H9 (cell line): Measurements from ENCODE around the gene FAM149A. TPM values are rescaled to one million over a fixed set of nuclear protein-coding genes. Genes with fewer than 3 reads are reported as not detected.

Source experiments
- DNase-seq: peaks from one replicate; pipeline ENCODE4 v3.0.0-alpha.2; 2017
- H2AFZ ChIP-seq: one replicate; pipeline ENCODE4 v1.6.1; 2013; ENCODE audit warnings: mild to moderate bottlenecking, low read length, control low read depth, moderate library complexity
- H2AK5ac ChIP-seq: 2 replicates; pipeline ENCODE4 v1.6.1; 2013; ENCODE audit warnings: low read length, control low read depth, mixed read lengths; ENCODE audit not compliant: insufficient read length
- H2BK120ac ChIP-seq: one replicate; pipeline ENCODE4 v1.6.1; 2013; ENCODE audit warnings: low read depth, mild to moderate bottlenecking, low read length, control low read depth, inconsistent platforms; ENCODE audit not compliant: poor library complexity, severe bottlenecking
- H2BK12ac ChIP-seq: 2 replicates; pipeline ENCODE4 v1.6.1; 2013; ENCODE audit warnings: low read length, control low read depth, mixed read lengths, low read depth; ENCODE audit not compliant: insufficient read length
- H2BK15ac ChIP-seq: 2 replicates; pipeline ENCODE4 v1.6.1; 2013; ENCODE audit warnings: low read depth, low read length, control low read depth
- H2BK20ac ChIP-seq: one replicate; pipeline ENCODE4 v1.6.1; 2013; ENCODE audit warnings: low read depth, mild to moderate bottlenecking, low read length, control low read depth, inconsistent platforms; ENCODE audit not compliant: poor library complexity, severe bottlenecking
- H2BK5ac ChIP-seq: 2 replicates; pipeline ENCODE4 v1.6.1; 2013; ENCODE audit warnings: low read length, control low read depth, mixed read lengths; ENCODE audit not compliant: insufficient read length
- H3K14ac ChIP-seq: 2 replicates; pipeline ENCODE4 v1.6.1; 2013; ENCODE audit warnings: low read length, control low read depth; ENCODE audit not compliant: insufficient read depth
- H3K18ac ChIP-seq: 2 replicates; pipeline ENCODE4 v1.6.1; 2013; ENCODE audit warnings: low read depth, mild to moderate bottlenecking, mixed read lengths, low read length, control low read depth; ENCODE audit not compliant: insufficient read length
- H3K23ac ChIP-seq: 2 replicates; pipeline ENCODE4 v1.6.1; 2013; ENCODE audit warnings: low read length, control low read depth, mixed read lengths, low read depth; ENCODE audit not compliant: insufficient read length
- H3K23me2 ChIP-seq: 2 replicates; pipeline ENCODE4 v1.6.1; 2013; ENCODE audit warnings: low read depth, mild to moderate bottlenecking, mixed read lengths, low read length, control low read depth; ENCODE audit not compliant: insufficient read length, poor library complexity, severe bottlenecking
- H3K27ac ChIP-seq: 2 replicates; pipeline ENCODE4 v1.5.1; 2013; ENCODE audit warnings: low read length, control low read depth, mixed read lengths, low read depth; ENCODE audit not compliant: insufficient read length
- H3K27me3 ChIP-seq: 2 replicates; pipeline ENCODE4 v1.6.1; 2013; ENCODE audit warnings: low read length, control low read depth, inconsistent platforms; ENCODE audit not compliant: insufficient read depth
- H3K4ac ChIP-seq: 2 replicates; pipeline ENCODE4 v1.6.1; 2013; ENCODE audit warnings: low read depth, mild to moderate bottlenecking, control low read depth, inconsistent platforms, low read length, moderate library complexity
- H3K4me1 ChIP-seq: 2 replicates; pipeline ENCODE4 v1.6.1; 2013; ENCODE audit warnings: low read length, control low read depth, inconsistent platforms; ENCODE audit not compliant: insufficient read depth
- H3K4me2 ChIP-seq: 2 replicates; pipeline ENCODE4 v1.6.1; 2013; ENCODE audit warnings: low read length, control low read depth, mixed read lengths; ENCODE audit not compliant: insufficient read length, insufficient read depth
- H3K56ac ChIP-seq: 2 replicates; pipeline ENCODE4 v1.6.1; 2013; ENCODE audit warnings: low read depth, mild to moderate bottlenecking, mixed read lengths, low read length, control low read depth; ENCODE audit not compliant: insufficient read length
- H3K79me1 ChIP-seq: 2 replicates; pipeline ENCODE4 v1.6.1; 2013; ENCODE audit warnings: low read depth, mild to moderate bottlenecking, moderate library complexity, low read length, control low read depth, inconsistent platforms; ENCODE audit not compliant: insufficient read depth, poor library complexity, severe bottlenecking
- H3K79me2 ChIP-seq: 2 replicates; pipeline ENCODE4 v1.6.1; 2013; ENCODE audit warnings: low read length, control low read depth, inconsistent platforms; ENCODE audit not compliant: insufficient read depth
- H3K9ac ChIP-seq: 2 replicates; pipeline ENCODE4 v1.6.1; 2013; ENCODE audit warnings: low read length, control low read depth, mixed read lengths; ENCODE audit not compliant: insufficient read length; ENCODE audit errors: extremely low read depth
- H3K9me3 ChIP-seq: one replicate; pipeline ENCODE4 v1.6.1; 2013; ENCODE audit warnings: low read depth, low read length, inconsistent platforms; ENCODE audit not compliant: control insufficient read depth
- H3T11ph ChIP-seq: one replicate; pipeline ENCODE4 v1.6.1; 2013; ENCODE audit warnings: mild to moderate bottlenecking, low read length, control low read depth, inconsistent platforms
- H4K20me1 ChIP-seq: one replicate; pipeline ENCODE4 v1.6.1; 2013; ENCODE audit not compliant: control insufficient read depth, insufficient read length, insufficient read depth
- H4K5ac ChIP-seq: 2 replicates; pipeline ENCODE4 v1.6.1; 2013; ENCODE audit warnings: low read depth, mild to moderate bottlenecking, mixed read lengths, low read length, control low read depth; ENCODE audit not compliant: insufficient read length
- H4K8ac ChIP-seq: replicated peaks from 2 replicates; pipeline ENCODE4 v1.6.1; 2013; ENCODE audit warnings: low read length, control low read depth, mixed read lengths, low read depth; ENCODE audit not compliant: insufficient read length
- H4K91ac ChIP-seq: 2 replicates; pipeline ENCODE4 v1.6.1; 2013; ENCODE audit warnings: low read depth, mild to moderate bottlenecking, moderate library complexity, mixed read lengths, low read length, control low read depth; ENCODE audit not compliant: insufficient read length
- H3K27ac Mint-ChIP-seq, 3 experiments: 2 replicates in 2 of 3; 3 replicates in 1 of 3; pipeline ENCODE4 v1.8.0; 2020 to 2021; ENCODE audit warnings: mixed read lengths in 3 of 3, mild to moderate bottlenecking in 1 of 3, moderate library complexity in 1 of 3
- H3K27me3 Mint-ChIP-seq: 2 replicates; pipeline ENCODE4 v1.8.0; 2021; ENCODE audit warnings: low read depth, mild to moderate bottlenecking, moderate library complexity, mixed read lengths
- H3K36me3 Mint-ChIP-seq, 3 experiments: 2 replicates in 2 of 3; 3 replicates in 1 of 3; pipeline ENCODE4 v1.8.0; 2020 to 2021; ENCODE audit warnings: low read depth in 3 of 3, mixed read lengths in 3 of 3; ENCODE audit not compliant: insufficient read depth in 1 of 3
- H3K4me1 Mint-ChIP-seq, 2 experiments: 2 replicates each; pipeline ENCODE4 v1.8.0; 2020; ENCODE audit warnings: mixed read lengths in 2 of 2
- H3K4me3 Mint-ChIP-seq, 2 experiments: 2 replicates in 1 of 2; 3 replicates in 1 of 2; pipeline ENCODE4 v1.8.0; 2020 to 2021; ENCODE audit warnings: mild to moderate bottlenecking in 2 of 2, mixed read lengths in 2 of 2, moderate library complexity in 1 of 2
- H3K9me3 Mint-ChIP-seq, 2 experiments: 2 replicates in 1 of 2; 3 replicates in 1 of 2; pipeline ENCODE4 v1.8.0; 2020; ENCODE audit warnings: mild to moderate bottlenecking in 2 of 2, mixed read lengths in 2 of 2, moderate library complexity in 1 of 2
- CTCF ChIP-seq: fragments of 200-600 bp; sonication (generic); conservative IDR thresholded peaks from 3 replicates; pipeline ENCODE4 v1.8.0; 2021; ENCODE audit warnings: antibody characterized with exemption, mild to moderate bottlenecking
- WGBS: extraction: QIAGEN DNeasy Blood & Tissue Kit; methylation state at CpG from one replicate; pipeline ENCODE4 v1.1.7; 2013; ENCODE audit warnings: missing lambda C conversion rate, low lambda C conversion rate, mixed read lengths; ENCODE audit not compliant: insufficient read length; ENCODE audit errors: extremely low coverage; 5-methylcytosine and 5-hydroxymethylcytosine counted together
- total RNA-seq: library from RNA; stranded (reverse); gene quantifications from 2 replicates; pipeline ENCODE4 v1.2.1, GENCODE V29; 2021

The FAM149A gene
- total RNA-seq, 1 experiment from 2014 or later: 5.9 TPM

DNA sequence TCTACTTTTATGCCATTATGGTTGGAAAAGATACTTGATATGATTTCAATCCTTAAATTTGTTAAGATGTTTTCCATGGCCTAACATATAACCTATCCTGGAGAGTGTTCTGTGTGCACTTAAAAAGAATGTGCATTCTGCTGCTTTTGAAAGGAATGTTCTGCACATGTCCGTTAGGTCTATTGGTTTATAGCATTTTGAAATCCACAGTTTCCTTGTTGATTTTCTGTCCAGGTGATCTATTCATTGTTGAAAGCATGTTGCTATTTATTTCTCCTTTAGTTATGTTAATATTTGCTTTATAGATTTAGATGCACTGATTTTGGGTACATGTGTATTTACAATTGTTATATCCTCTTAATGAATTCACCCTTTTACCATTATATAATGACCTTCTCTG, 117.1 kb downstream of the FAM149A start:
- no peak overlapping the region for H3K4ac ChIP-seq
- H3K27ac Mint-ChIP-seq: no peak overlapping the region
- no peak overlapping the region for H4K91ac ChIP-seq
- H3K79me1 ChIP-seq: no peaks in the 10 kb centered on the region
- H2BK5ac ChIP-seq: no peak overlapping the region
- no peak overlapping the region for H3K27ac ChIP-seq
- no peak overlapping the region for H3K4me2 ChIP-seq
- no peaks in the 10 kb centered on the region for H3K79me2 ChIP-seq
- no peak overlapping the region for H3K23ac ChIP-seq
- peaks cover 34 to 36% of the 10 kb centered on the region in 2 experiments for H3K9me3 Mint-ChIP-seq
- no peak overlapping the region for H4K5ac ChIP-seq
- no peak for TF ChIP-seq CTCF
- no peaks in the 10 kb centered on the region; the same call in 1 of the 2 replicates for H3K4me1 ChIP-seq
- no peak overlapping the region for H3T11ph ChIP-seq
- H3K4me1 Mint-ChIP-seq: peaks cover 21 to 29% of the 10 kb centered on the region in 2 experiments
- H4K20me1 ChIP-seq: no peaks in the 10 kb centered on the region
- H3K56ac ChIP-seq: no peak overlapping the region
- no peak overlapping the region for H2BK120ac ChIP-seq
- H2BK12ac ChIP-seq: no peak overlapping the region
- H3K27me3 Mint-ChIP-seq: peaks cover 8% of the 10 kb centered on the region
- H2BK15ac ChIP-seq: no peak overlapping the region
- H3K27me3 ChIP-seq: no peaks in the 10 kb centered on the region
- no peak overlapping the region for H2BK20ac ChIP-seq
- no peak overlapping the region for H2AK5ac ChIP-seq
- no peak overlapping the region for H4K8ac ChIP-seq
- H3K18ac ChIP-seq: no peak overlapping the region
- no peak overlapping the region for H3K14ac ChIP-seq
- WGBS: no CpG with 5 or more reads among the region's 1 CpG
- H3K36me3 Mint-ChIP-seq: peaks cover 26 to 39% (median 26%) of the 10 kb centered on the region in 3 experiments
- no peaks in the 10 kb centered on the region for H3K23me2 ChIP-seq
- DNase-seq: no peak
- H3K9ac ChIP-seq: no peak overlapping the region
- H3K9me3 ChIP-seq: peaks cover 25% of the 10 kb centered on the region
- H3K4me3 Mint-ChIP-seq: no peak overlapping the region
- no peak overlapping the region for H2AFZ ChIP-seq

Other genes with a start within 250 kb of the FAM149A start
- 0.92 and 0.97 TPM in 2 replicates for gene TLR3, start 35.5 kb upstream of the FAM149A start, total RNA-seq
- 1.0 and 1.6 TPM in 2 replicates for gene CYP4V2, start 86.9 kb downstream of the FAM149A start, total RNA-seq
- 20.1 and 21.8 TPM in 2 replicates for gene KLKB1, start 122.8 kb downstream of the FAM149A start, total RNA-seq
- 0.50 and 0.97 TPM in 2 replicates for gene F11, start 161.5 kb downstream of the FAM149A start, total RNA-seq